Neural cell (in vitro differentiated cells): ENCODE results near the gene AVEN.

Source experiments
- POLR2AphosphoS5 ChIP-seq: IDR thresholded peaks from 2 replicates; pipeline ENCODE4 v1.6.1; 2012
- TF ChIP-seq, protein P1 (sequence below): fragments of 450-650 bp; IDR thresholded peaks from 2 replicates; pipeline ENCODE4 v1.5.1; 2014; ENCODE audit warnings: antibody characterized with exemption, mild to moderate bottlenecking, moderate library complexity; ENCODE audit not compliant: poor library complexity, severe bottlenecking

DNA sequence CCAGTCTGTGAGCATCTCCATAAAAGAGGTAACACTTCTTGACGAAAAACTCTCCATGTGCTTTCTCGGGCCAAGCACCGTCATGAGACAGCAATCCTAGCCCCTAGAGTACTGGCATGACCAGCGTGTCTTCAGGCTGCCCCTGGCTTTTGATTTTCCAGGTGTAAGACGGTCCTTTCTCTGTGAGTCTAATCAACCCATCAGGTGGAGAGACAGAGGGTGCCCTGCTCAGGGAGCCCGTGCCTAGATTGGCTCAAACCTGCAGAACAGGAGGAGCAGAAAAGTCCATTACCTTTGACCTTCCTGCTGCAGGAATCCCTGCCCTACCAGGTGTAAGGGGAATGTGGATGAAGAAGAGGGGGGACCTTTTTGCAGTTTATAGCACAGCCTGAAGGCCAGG is 180.2 kb downstream of the AVEN start:
- TF ChIP-seq, protein P1, sequence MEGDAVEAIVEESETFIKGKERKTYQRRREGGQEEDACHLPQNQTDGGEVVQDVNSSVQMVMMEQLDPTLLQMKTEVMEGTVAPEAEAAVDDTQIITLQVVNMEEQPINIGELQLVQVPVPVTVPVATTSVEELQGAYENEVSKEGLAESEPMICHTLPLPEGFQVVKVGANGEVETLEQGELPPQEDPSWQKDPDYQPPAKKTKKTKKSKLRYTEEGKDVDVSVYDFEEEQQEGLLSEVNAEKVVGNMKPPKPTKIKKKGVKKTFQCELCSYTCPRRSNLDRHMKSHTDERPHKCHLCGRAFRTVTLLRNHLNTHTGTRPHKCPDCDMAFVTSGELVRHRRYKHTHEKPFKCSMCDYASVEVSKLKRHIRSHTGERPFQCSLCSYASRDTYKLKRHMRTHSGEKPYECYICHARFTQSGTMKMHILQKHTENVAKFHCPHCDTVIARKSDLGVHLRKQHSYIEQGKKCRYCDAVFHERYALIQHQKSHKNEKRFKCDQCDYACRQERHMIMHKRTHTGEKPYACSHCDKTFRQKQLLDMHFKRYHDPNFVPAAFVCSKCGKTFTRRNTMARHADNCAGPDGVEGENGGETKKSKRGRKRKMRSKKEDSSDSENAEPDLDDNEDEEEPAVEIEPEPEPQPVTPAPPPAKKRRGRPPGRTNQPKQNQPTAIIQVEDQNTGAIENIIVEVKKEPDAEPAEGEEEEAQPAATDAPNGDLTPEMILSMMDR: no peak
- TF ChIP-seq POLR2AphosphoS5: no peak
